Stimulated activated CD4-positive, alpha-beta T cell treated with anti-CD3 and anti-CD28 coated beads, Interleukin-1b, Interleukin-23, amount 100 ng/mL, for 24 hours (primary cell): ENCODE measurements around the gene TBC1D2B.
"Not testable (repeated sequence)": the region's sequence is repeated elsewhere in the genome, so short reads cannot be mapped to it uniquely, and the experiment has no call there.

ENCODE experiments used
- DNase-seq, 4 experiments: peaks; one replicate each; pipeline ENCODE4 v3.0.0-alpha.2; 2020; ENCODE audit warnings: low read depth in 4 of 4, low spot score in 1 of 4

Gene TBC1D2B

GRCh38 chr15:78004919-78005634 lies 72.4 kb downstream of the TBC1D2B start:
- no peak for DNase-seq

GRCh38 chr15:78004222-78004727 lies 73.2 kb downstream of the TBC1D2B start:
- no peak for DNase-seq

- DNase-seq = no peak
These were observed 73.9 kb downstream of the TBC1D2B start for GRCh38 chr15:78003539-78004008.

GRCh38 chr15:78002996-78003395 lies 74.5 kb downstream of the TBC1D2B start:
- DNase-seq = no peak

GRCh38 chr15:78001656-78002055 lies 75.9 kb downstream of the TBC1D2B start:
- no peak for DNase-seq

GRCh38 chr15:78000927-78001249 lies 76.6 kb downstream of the TBC1D2B start:
- no peak for DNase-seq

GRCh38 chr15:78000091-78000926 lies 77.2 kb downstream of the TBC1D2B start:
- peak; percentile 27 to 76 (median 62) for DNase-seq

- DNase-seq = no peak
These were observed 78.0 kb downstream of the TBC1D2B start for GRCh38 chr15:77999486-77999885.

- DNase-seq = no peak
These were observed 78.9 kb downstream of the TBC1D2B start for GRCh38 chr15:77998592-77998991.

- DNase-seq = not testable (repeated sequence)
These were observed 79.6 kb downstream of the TBC1D2B start for GRCh38 chr15:77997761-77998554.

- not testable (repeated sequence) for DNase-seq
These were observed 80.3 kb downstream of the TBC1D2B start for GRCh38 chr15:77997221-77997620.

- DNase-seq = not testable (repeated sequence)
These were observed 80.8 kb downstream of the TBC1D2B start for GRCh38 chr15:77996713-77997171.

- not testable (repeated sequence) for DNase-seq
These were observed 81.3 kb downstream of the TBC1D2B start for GRCh38 chr15:77996226-77996625.

- DNase-seq = not testable (repeated sequence)
These were observed 82.0 kb downstream of the TBC1D2B start for GRCh38 chr15:77995537-77995918.

GRCh38 chr15:77994893-77995536 lies 82.5 kb downstream of the TBC1D2B start:
- DNase-seq = not testable (repeated sequence)

- not testable (repeated sequence) for DNase-seq
These were observed 83.4 kb downstream of the TBC1D2B start for GRCh38 chr15:77993970-77994693.

- no peak for DNase-seq
These were observed 84.1 kb downstream of the TBC1D2B start for GRCh38 chr15:77993374-77993911.

- no peak for DNase-seq
These were observed 84.9 kb downstream of the TBC1D2B start for GRCh38 chr15:77992356-77993222.
